Lung (tissue), 12 donors: ENCODE results near the gene PLCL1. TPM values are rescaled to one million over a fixed set of nuclear protein-coding genes. Genes with fewer than 3 reads are reported as not detected.
A peak's percentile ranks its signal among the peaks of the same experiment; 100 is the strongest.

Source experiments
- ATAC-seq: fragments of 200-7000 bp; cut with Tn5 transposase; one replicate; pipeline ENCODE4 v1.9.1; 2020; ENCODE audit warnings: moderate number of reproducible peaks; ENCODE audit not compliant: insufficient read depth, low FRiP score
- DNase-seq, 3 donors: peaks; one replicate each; pipeline ENCODE4 v3.0.0-alpha.2; 2013 to 2017
- H3K27ac ChIP-seq, 2 donors: one replicate each; pipeline ENCODE4 v1.5.1; 2013; ENCODE audit warnings: mild to moderate bottlenecking in 2 of 2, moderate library complexity in 2 of 2, control low read depth in 1 of 2, inconsistent platforms in 1 of 2, low read depth in 1 of 2, low read length in 1 of 2
- H3K27me3 ChIP-seq, 3 donors: one replicate each; pipeline ENCODE4 v1.5.1; 2013; ENCODE audit warnings: low read length in 2 of 3; ENCODE audit not compliant: control insufficient read depth in 3 of 3, insufficient read depth in 3 of 3
- H3K36me3 ChIP-seq, 4 donors: one replicate each; pipeline ENCODE4 v1.5.1; 2013; ENCODE audit warnings: low read length in 4 of 4, mild to moderate bottlenecking in 1 of 4, moderate library complexity in 1 of 4; ENCODE audit not compliant: control insufficient read depth in 4 of 4, insufficient read depth in 4 of 4
- H3K4me1 ChIP-seq, 5 donors: one replicate each; pipeline ENCODE4 v1.5.1; 2013; ENCODE audit warnings: low read length in 5 of 5, mild to moderate bottlenecking in 2 of 5, moderate library complexity in 1 of 5; ENCODE audit not compliant: control insufficient read depth in 5 of 5, insufficient read depth in 5 of 5
- H3K4me3 ChIP-seq: one replicate; pipeline ENCODE4 v1.5.1; 2013; ENCODE audit warnings: mild to moderate bottlenecking, control low read depth, moderate library complexity
- H3K9ac ChIP-seq, 2 donors: one replicate each; pipeline ENCODE4 v1.5.1; 2013; ENCODE audit warnings: low read length in 2 of 2, control low read depth in 1 of 2; ENCODE audit not compliant: insufficient read depth in 1 of 2
- H3K9me3 ChIP-seq, 4 donors: one replicate each; pipeline ENCODE4 v1.5.1; 2013; ENCODE audit warnings: low read length in 3 of 4, mild to moderate bottlenecking in 1 of 4, moderate library complexity in 1 of 4; ENCODE audit not compliant: control insufficient read depth in 4 of 4, insufficient read depth in 3 of 4
- WGBS, 2 donors: extraction: QIAGEN DNeasy Blood & Tissue Kit; methylation state at CpG; one replicate each; pipeline ENCODE4 v1.1.7; 2013; 5-methylcytosine and 5-hydroxymethylcytosine counted together
- polyA plus RNA-seq, 2 donors: library from polyadenylated mRNA; stranded (reverse); fragments of 200-250 nt; gene quantifications; one replicate each; pipeline ENCODE4 v1.2.1, GENCODE V29; 2013
- total RNA-seq, 2 donors: library from RNA; depleted of rRNA in 1 of 2; stranded (reverse); fragments of >200 nt in 1 of 2; gene quantifications; one replicate each; pipeline ENCODE4 v1.2.1, GENCODE V29; 2014 to 2021
- TF ChIP-seq, protein P1 (sequence below): IDR thresholded peaks from 2 replicates; pipeline ENCODE4 v1.5.1; 2012; ENCODE audit warnings: mild to moderate bottlenecking; ENCODE audit errors: control extremely low read depth, extremely low read depth
- donor health status: control.
- donor health status: control.
- donor health status: Bipolar disorder and iron deficiency.
- donor health status: healthy.
- donor health status: DM: yes; HTN: yes; CAD: no.

Gene PLCL1
- total and polyA plus RNA-seq, 4 donors: 1.1 to 13.0 (median 2.9) TPM

DNA sequence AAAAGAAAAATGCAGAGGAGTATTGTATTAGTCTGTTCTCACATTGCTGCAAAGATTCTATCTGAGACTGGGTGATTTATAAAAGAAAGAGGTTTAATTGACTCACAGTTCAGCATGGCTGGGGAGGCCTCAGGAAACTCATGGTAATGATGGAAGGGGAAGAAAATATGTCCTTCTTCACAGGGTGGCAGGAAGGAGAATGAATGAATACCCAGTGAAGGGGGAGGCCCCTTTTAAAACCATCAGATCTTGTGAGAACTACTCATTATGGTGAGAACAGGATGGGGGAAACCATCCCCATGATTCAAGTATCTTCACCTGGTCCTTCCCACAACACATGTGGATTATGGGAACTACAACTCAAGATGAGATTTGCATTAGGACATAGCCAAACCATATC is 9.1 kb upstream of the PLCL1 start:
- Histone ChIP-seq H3K36me3 (no peaks in the 10 kb centered on the region), H3K4me3 (no peak overlapping the region), H3K27me3 (no peaks in the 10 kb centered on the region), H3K9me3 (peaks cover 0 to 2% (median 0%) of the 10 kb centered on the region in 4 donors), H3K9ac (no peak overlapping the region), H3K4me1 (peaks cover 0 to 3% (median 0%) of the 10 kb centered on the region in 5 donors), H3K27ac (no peak overlapping the region)
- TF ChIP-seq, protein P1, sequence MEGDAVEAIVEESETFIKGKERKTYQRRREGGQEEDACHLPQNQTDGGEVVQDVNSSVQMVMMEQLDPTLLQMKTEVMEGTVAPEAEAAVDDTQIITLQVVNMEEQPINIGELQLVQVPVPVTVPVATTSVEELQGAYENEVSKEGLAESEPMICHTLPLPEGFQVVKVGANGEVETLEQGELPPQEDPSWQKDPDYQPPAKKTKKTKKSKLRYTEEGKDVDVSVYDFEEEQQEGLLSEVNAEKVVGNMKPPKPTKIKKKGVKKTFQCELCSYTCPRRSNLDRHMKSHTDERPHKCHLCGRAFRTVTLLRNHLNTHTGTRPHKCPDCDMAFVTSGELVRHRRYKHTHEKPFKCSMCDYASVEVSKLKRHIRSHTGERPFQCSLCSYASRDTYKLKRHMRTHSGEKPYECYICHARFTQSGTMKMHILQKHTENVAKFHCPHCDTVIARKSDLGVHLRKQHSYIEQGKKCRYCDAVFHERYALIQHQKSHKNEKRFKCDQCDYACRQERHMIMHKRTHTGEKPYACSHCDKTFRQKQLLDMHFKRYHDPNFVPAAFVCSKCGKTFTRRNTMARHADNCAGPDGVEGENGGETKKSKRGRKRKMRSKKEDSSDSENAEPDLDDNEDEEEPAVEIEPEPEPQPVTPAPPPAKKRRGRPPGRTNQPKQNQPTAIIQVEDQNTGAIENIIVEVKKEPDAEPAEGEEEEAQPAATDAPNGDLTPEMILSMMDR: no peak
- no peak for ATAC-seq
- no peak for DNase-seq

DNA sequence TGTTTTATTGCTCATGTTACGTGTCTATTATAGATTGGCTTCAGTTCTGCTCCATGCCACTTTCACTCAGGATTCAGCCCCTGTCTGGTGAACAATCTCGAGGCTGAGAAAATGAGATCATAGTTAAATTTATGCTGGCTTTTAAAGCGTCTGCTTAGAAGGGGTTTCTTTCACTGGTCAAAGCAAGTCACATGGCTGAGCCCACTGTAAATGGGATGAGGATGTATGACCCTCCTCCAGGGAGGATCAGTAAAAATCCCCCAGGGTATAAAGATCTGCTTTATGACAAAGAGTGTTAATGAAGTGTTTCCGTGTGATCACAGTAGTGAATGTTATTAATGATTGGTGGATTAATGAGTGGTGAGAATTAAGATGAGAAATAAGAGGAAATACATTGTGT is 6.2 kb upstream of the PLCL1 start:
- H3K4me3 ChIP-seq: no peak overlapping the region
- no peak overlapping the region for H3K9ac ChIP-seq
- H3K4me1 ChIP-seq: peaks cover 0 to 3% (median 0%) of the 10 kb centered on the region in 5 donors

DNA sequence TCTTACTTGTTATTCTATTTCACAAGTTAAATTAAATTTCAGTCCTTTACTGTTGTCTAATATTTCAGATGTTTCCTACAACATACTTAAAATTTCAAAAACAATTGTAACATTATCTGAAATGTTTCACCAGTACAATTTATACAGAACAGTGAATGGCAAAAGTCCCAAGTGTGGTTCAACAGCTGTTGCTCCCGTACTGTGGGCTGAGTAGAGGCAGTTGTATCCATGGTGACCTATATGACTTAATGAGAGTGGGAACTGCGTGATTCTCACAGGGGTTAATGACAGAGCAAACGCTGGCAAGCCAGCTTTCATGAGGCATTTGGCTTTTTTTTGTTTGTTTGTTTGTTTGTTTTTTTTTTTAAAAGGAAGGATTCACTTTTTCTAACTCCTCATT is 5.3 kb upstream of the PLCL1 start:
- TF ChIP-seq, protein P1: no peak

More for the DNA sequence above, 6.2 kb upstream of the PLCL1 start:
- no peak overlapping the region for H3K27ac ChIP-seq
- WGBS, 2 donors: 74 to 86% methylated on average over 4 of the region's 4 CpGs
- TF ChIP-seq, protein P1: no peak
- ATAC-seq (no peak), DNase-seq (no peak)
- H3K9me3 ChIP-seq: peaks cover 0 to 2% (median 0%) of the 10 kb centered on the region in 4 donors
- H3K27me3 ChIP-seq: no peaks in the 10 kb centered on the region
- no peaks in the 10 kb centered on the region for H3K36me3 ChIP-seq

DNA sequence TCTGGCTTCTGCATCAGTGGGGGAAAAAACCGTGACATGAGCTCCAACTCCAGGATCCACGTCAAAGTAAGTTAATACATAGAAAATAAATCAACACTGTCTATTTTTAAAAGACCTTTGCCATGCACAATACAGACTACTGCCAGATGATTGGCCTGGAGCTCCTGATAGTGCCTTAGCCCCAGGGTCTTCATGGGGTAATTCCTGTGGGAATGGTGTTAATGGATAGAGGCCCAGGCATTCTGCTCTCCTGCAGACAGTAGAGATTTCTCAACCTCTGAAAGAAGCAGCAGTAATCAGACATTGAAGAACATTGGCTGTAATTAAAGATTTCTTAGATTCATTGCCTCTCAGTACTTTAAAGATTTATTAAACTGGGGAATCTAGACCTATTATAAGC is 4.3 kb upstream of the PLCL1 start:
- 90 to 91% methylated on average over 2 of the region's 2 CpGs for WGBS, 2 donors
- no peak for ATAC-seq

More for the DNA sequence above, 5.3 kb upstream of the PLCL1 start:
- Histone ChIP-seq H3K36me3 (no peaks in the 10 kb centered on the region), H3K9ac (no peak overlapping the region), H3K27ac (no peak overlapping the region), H3K4me1 (peaks cover 0 to 4% (median 3%) of the 10 kb centered on the region in 5 donors), H3K27me3 (no peaks in the 10 kb centered on the region), H3K9me3 (peaks cover 0 to 2% (median 0%) of the 10 kb centered on the region in 4 donors), H3K4me3 (no peak overlapping the region)
- 77 to 86% methylated on average over 3 of the region's 3 CpGs for WGBS, 2 donors
- DNase-seq (peak; percentile 50 to 67 (median 64)), ATAC-seq (no peak)

More for the DNA sequence above, 4.3 kb upstream of the PLCL1 start:
- H3K9me3 ChIP-seq: peaks cover 0 to 2% (median 0%) of the 10 kb centered on the region in 4 donors
- no peaks in the 10 kb centered on the region for H3K36me3 ChIP-seq
- no peak for DNase-seq
- TF ChIP-seq, protein P1: no peak
- no peak overlapping the region for H3K9ac ChIP-seq
- H3K4me1 ChIP-seq: peaks cover 0 to 5% (median 3%) of the 10 kb centered on the region in 5 donors
- H3K4me3 ChIP-seq: no peak overlapping the region
- H3K27ac ChIP-seq: no peak overlapping the region
- H3K27me3 ChIP-seq: no peaks in the 10 kb centered on the region
